Measurements from ENCODE around the gene FCRL5. TPM values are rescaled to one million over a fixed set of nuclear protein-coding genes. Genes with fewer than 3 reads are reported as not detected.

The FCRL5 gene
- total and polyA plus RNA-seq, 10 of the 15 experiments (the other 5 are each of a cell fraction or from before 2014, with no cell fraction given): 1.1 to 136 (median 7.0) TPM

GRCh38 chr1:157566484-157567300 lies 14.4 kb upstream of the FCRL5 start (continued):
- TF ChIP-seq E4F1 (IDR thresholded peaks at IDR 0.05; ENCODE audit: borderline replicate concordance, partially characterized antibody) (no peak), CEBPB (IDR thresholded peaks at IDR 0.05; ENCODE audit: borderline replicate concordance in 1 of 2, low read depth in 2 of 2, low read length in 2 of 2) (no peak), NR2C1 (IDR thresholded peaks at IDR 0.05) (no peak), NBN (IDR thresholded peaks at IDR 0.05) (no peak; the same call in 1 of the 2 replicates), ATF7 (IDR thresholded peaks at IDR 0.05; ENCODE audit: low read depth) (peak; percentile 85), TAF1 (IDR thresholded peaks at IDR 0.05; ENCODE audit: borderline replicate concordance, low read depth, low read length) (no peak), EP300 (IDR thresholded peaks at IDR 0.05; ENCODE audit: borderline replicate concordance in 1 of 2, control insufficient read depth in 1 of 2, low read depth in 2 of 2, low read length in 2 of 2) (peak; percentile 51 to 67; a peak in 3 of 4 replicates), HDGF (IDR thresholded peaks at IDR 0.05) (no peak), USF1 (IDR thresholded peaks at IDR 0.05; ENCODE audit: borderline replicate concordance, extremely low read length, insufficient read depth, low read depth, low read length) (no peak), ESRRA (IDR thresholded peaks at IDR 0.05; ENCODE audit: low read length) (no peak), CREB1 (IDR thresholded peaks at IDR 0.05; ENCODE audit: low read depth) (no peak), EZH2 (IDR thresholded peaks at IDR 0.05; ENCODE audit: borderline replicate concordance, control insufficient read depth, low read depth, low read length) (no peak), PRDM15 (CRISPR knock-in tag; IDR thresholded peaks at IDR 0.05) (no peak), RAD21 (IDR thresholded peaks at IDR 0.05; ENCODE audit: insufficient read depth, low read depth, low read length) (no peak), BCL11A (IDR thresholded peaks at IDR 0.05; ENCODE audit: low read depth, low read length) (no peak)

All from GM12878 (cell line).